GM21447 (cell line): ENCODE results near the gene C15orf61.

Experiments
- ATAC-seq: cut with Tn5 transposase; IDR thresholded peaks from one replicate; pipeline ENCODE4 v1.9.1; 2021; ENCODE audit not compliant: unreplicated experiment

Gene C15orf61

GRCh38 chr15:67521029-67521782 is at the start of gene C15orf61:
Gene C15orf61, plus strand, starts transcription at chr15:67521131. Its CDS starts 118 bp downstream, at chr15:67521249.
- peak; percentile 68 for ATAC-seq

GRCh38 chr15:67472957-67473356 is 48.0 kb upstream of the C15orf61 start:
- ATAC-seq, result no peak

DNA sequence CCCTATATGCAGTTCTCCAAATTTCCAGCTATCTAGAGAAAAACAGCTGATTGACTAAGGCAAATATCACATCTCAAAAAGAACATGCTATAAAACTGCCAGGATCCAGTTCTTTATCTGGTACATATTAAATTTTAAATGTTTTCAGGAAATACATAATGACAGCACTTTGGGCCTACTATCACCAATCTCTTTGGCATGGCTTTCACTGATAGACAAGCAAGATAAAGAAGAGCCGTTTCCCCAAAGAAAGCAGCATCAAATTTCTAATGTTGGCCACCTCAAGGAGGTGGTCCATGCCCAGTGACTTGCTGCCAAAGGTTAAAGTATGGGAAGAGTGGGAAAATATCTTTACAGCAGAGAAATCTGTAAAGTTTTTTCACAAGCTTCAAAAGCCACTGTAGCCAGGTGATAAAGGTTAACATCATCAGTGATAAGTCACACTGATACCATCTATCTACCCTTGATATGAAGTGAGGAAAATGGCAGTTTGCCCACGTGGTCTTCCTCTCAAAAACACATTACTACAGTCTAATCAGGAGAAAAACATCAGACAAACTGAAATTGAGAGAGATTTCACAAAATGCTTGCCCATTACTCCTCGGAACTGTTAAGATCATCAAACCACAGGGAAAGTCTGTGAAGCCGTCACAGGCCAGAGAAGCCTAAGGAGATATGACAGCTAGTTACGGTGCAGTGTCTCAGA is 46.4 kb upstream of the C15orf61 start:
- ATAC-seq, result no peak

DNA sequence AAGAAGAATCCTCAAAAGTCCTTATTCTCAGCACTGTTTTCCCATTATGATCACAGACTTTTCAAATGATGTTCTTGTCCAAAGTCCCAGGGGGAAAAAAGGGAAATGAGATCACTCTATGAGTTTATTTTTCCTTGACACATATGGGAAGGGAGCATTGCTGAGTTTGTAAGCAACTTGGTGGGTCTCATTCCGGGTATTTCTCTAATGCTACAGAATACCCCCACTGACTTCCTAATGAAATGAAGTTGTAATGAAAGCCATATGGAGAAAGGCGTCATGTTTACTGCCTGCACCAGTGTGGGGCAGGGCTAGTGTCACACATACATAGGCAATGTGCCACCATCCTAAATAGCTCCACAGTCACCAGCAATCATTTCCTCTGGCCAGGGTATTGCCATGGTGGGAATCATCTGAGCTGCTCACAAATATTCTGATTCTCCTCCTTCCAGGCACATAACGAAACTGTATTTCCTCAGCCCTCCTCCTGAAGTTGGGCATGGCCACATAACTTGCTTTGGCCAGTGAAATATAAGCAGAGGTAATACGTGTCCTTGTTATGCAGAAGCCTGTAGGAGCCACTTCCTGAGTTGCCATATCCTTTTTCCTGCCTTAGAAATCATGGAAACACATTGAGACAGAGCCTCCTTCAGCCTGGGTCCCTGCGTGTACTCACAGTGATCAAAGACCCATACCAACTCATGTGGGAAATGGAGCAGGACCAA is 41.0 kb upstream of the C15orf61 start:
- no peak for ATAC-seq

- no peak for ATAC-seq
These were observed 40.2 kb upstream of the C15orf61 start for GRCh38 chr15:67480741-67481140.

- ATAC-seq, result no peak
These were observed 39.3 kb upstream of the C15orf61 start for GRCh38 chr15:67481680-67482079.

DNA sequence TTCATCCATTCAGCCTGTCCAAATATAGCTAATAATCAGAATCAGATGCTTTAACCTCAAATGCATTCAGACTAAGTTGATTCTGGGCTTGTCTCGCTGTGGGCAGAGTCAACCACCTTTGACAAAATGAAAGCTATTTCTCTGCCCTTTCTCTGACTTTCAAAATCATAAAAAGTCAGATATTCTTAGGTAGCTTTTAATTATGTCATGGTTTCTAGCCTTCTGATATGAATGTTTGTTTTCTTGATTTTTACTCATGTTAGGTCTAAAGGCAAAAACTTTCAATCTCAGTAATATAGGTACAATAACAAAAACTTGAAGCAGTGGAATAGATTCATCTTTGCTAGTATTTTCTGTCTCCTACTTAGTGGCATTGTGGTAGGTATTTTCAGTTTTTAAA is 25.3 kb upstream of the C15orf61 start:
- no peak for ATAC-seq

- no peak for ATAC-seq
These were observed 19.6 kb upstream of the C15orf61 start for GRCh38 chr15:67501177-67501835.

DNA sequence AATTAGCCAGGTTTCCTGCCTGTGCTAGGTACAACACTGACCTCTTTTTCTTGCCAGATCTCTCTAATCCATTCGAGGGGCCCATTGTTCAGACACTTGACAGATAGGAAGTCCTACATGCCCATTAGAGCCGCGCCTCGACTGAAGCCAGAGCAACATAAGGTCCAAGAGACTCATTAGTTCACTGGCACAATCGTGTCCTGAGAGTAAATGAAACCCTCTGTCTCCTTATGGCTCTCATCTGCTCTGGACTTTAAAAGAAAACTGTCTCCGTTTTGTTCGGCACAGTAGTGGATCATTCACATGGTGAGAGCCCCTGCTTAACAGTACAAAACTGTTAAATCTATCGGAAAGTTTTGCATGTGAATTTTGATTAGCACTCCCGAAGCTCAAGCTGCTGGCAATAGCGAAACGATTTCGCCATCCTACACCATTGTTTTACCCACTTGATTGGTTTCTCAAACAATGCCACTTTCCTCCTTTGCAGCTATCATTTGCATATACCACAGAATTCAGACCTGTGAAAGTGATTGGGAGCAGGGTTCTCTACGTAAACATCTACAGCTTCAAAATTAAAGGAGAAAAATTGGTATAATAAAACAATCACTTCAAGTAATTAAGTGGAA is 19.0 kb upstream of the C15orf61 start:
- no peak for ATAC-seq

- ATAC-seq, result no peak
These were observed 16.9 kb upstream of the C15orf61 start for GRCh38 chr15:67504056-67504455.

GRCh38 chr15:67504796-67505195 is 16.1 kb upstream of the C15orf61 start:
- no peak for ATAC-seq

DNA sequence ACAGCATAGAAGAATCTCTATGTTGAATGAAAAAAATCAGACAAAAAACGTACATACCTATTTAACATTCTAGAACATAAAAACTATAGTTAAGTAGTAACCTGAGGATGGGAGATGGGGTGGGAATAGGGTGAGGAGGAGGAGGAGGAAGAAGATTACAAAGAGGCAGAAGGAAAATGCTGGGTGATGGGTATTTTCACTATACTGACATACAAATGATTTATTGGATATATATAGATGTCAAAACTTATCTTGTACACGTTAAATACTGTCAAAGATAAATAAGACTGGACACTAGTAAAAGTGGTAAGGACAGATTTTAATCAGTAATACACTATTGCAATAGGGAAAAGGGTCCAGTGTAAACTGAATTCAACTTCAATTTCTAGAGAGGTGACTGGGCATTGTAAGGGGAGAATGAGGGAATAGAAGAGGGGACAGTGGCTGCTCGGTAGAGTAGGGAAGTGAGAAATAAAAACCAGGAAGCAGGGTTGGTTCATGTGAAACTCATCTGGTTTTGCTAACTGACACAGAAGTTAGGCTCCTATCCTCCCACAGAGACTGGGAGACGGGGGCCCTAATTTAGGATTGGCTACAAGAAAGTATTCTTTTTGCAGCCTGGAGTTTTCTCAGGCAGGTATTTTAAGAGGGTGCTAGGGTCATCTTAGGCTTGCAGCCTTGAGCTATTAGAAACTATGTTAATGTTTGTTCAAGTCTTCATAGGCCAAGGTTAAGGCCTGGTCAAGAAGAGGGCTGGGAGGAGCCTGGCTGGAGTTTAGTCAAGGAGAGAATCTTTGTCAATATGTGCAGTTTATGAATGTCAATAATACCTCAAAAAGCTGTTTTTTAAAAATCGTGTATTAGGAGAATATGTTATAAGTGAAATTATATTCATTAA is 15.0 kb upstream of the C15orf61 start:
- no peak for ATAC-seq

DNA sequence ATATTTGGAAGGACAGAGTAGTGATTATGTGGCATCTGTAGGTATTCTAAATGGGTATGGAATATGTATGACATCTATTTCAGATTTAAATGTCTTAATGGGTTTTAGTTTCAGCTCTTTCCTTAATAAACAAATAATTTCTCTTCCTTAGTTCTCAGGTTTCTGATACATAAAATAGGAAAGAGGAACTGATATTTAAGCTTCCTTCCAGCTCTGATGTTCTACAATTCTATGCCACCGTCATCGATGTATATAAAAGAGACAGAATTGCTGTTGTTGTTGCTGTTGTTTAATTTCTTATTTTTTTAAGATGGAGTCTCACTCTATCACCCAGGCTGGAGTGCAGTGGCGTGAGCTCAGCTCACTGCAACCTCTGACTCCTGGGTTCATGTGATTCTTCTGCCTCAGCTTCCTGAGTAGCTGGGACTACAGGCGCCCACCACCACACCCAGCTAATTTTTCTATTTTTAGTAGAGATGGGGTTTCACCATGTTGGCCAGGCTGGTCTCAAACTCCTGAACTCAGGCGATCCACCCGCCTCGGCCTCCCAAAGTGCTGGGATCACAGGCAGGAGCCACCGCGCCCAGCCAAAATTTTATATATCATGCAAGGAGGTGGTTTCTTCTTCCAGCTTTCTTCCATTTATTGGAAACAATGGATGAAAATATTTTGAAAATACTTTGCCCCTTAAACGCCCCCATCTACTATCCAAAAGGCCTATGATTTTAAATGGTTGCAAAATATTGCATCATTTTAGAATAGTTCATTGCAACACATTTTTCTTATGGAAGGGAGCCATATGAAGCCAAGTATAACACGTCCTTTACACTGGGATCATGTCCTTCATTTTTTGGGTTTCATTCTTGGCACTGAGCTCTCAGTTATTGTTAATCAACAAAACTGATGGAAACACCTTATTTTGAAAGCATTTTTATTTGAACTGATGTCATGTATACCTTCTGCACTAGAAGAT is 13.9 kb upstream of the C15orf61 start:
- ATAC-seq, result no peak

DNA sequence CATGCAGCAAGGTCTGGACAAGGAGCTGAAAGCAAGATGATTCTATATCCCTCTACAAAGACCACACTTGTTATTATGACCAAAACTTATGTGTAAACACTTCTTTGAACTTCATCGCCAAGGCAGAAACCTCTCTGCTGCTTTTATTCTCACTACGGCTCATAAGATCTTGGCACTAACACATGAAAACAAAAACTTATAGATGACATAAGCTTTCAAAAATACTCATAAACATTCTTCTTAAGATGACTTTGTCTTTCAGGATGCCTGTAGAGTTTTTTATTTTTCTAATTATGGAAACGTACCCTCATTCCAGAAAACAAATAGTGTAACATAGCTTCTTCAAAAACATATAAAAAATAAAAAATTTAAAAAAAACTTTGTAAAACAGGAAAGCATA is 12.5 kb upstream of the C15orf61 start:
- ATAC-seq, result no peak

GRCh38 chr15:67509918-67510317 is 11.0 kb upstream of the C15orf61 start:
- no peak for ATAC-seq

GRCh38 chr15:67510597-67511190 is 10.2 kb upstream of the C15orf61 start:
- ATAC-seq, result no peak

DNA sequence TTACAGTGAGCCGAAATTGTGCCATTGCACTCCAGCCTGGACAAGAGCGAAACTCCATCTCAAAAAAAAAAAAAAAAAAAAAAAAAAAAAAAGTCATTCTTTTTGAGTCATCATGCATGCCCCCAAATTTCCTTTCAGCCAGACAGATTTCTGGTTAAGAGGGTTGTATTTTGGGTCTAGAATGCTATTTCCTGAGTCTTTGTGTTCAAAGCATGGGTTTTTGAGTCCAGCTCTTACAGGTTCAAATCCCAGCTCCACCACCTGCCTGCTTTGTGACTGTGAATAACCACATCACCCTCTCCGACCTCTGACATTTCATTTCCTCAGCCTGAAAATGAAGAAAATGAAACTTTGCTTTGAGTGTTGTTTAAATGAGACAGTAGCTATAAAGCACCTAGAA is 9.3 kb upstream of the C15orf61 start:
- ATAC-seq, result no peak

- ATAC-seq, result no peak
These were observed 8.8 kb upstream of the C15orf61 start for GRCh38 chr15:67512140-67512539.
